Loucy (cell line): ENCODE measurements around the gene PSME2.
A peak's percentile ranks its signal among the peaks of the same experiment; 100 is the strongest.

Experiments
- H2AFZ ChIP-seq: fragments of 200-600 bp; sonication (generic); 2 replicates; pipeline ENCODE4 v1.6.0; 2016; ENCODE audit warnings: antibody characterized with exemption, mild to moderate bottlenecking, low read length, moderate library complexity
- H3F3A ChIP-seq: fragments of 200-600 bp; 2 replicates; pipeline ENCODE4 v1.6.0; 2016; ENCODE audit warnings: antibody characterized with exemption, low read depth, mild to moderate bottlenecking
- H3K27me3 ChIP-seq: fragments of 200-600 bp; sonication (generic); 2 replicates; pipeline ENCODE4 v1.6.1; 2014; ENCODE audit warnings: low read length, mild to moderate bottlenecking; ENCODE audit not compliant: insufficient read depth, poor library complexity, severe bottlenecking
- H3K36me3 ChIP-seq: fragments of 200-600 bp; sonication (generic); 2 replicates; pipeline ENCODE4 v1.6.1; 2016; ENCODE audit warnings: low read length; ENCODE audit not compliant: insufficient read depth
- H3K4me1 ChIP-seq: fragments of 200-600 bp; sonication (generic); 2 replicates; pipeline ENCODE4 v1.5.1; 2014; ENCODE audit warnings: low read length, mild to moderate bottlenecking; ENCODE audit not compliant: insufficient read depth, poor library complexity, severe bottlenecking
- H3K4me2 ChIP-seq: fragments of 200-600 bp; sonication (generic); 2 replicates; pipeline ENCODE4 v1.6.0; 2014; ENCODE audit warnings: antibody characterized with exemption, low read length, low read depth, mild to moderate bottlenecking; ENCODE audit not compliant: poor library complexity, severe bottlenecking
- H3K4me3 ChIP-seq: fragments of 200-600 bp; sonication (generic); 2 replicates; pipeline ENCODE4 v1.5.1; 2014; ENCODE audit warnings: low read length, mild to moderate bottlenecking, mixed read lengths; ENCODE audit not compliant: poor library complexity, severe bottlenecking
- H3K79me2 ChIP-seq: fragments of 200-600 bp; sonication (generic); 2 replicates; pipeline ENCODE4 v1.6.1; 2014; ENCODE audit warnings: low read length; ENCODE audit not compliant: insufficient read depth
- H3K9ac ChIP-seq: fragments of 200-600 bp; sonication (generic); 2 replicates; pipeline ENCODE4 v1.6.0; 2014; ENCODE audit warnings: mild to moderate bottlenecking, low read depth, low read length, moderate library complexity; ENCODE audit not compliant: poor library complexity, severe bottlenecking
- H3K9me2 ChIP-seq: fragments of 200-600 bp; sonication (generic); replicated peaks from 2 replicates; pipeline ENCODE4 v1.6.1; 2016; ENCODE audit warnings: low read depth, low read length, mixed read lengths
- H3K9me3 ChIP-seq: fragments of 200-600 bp; sonication (generic); 2 replicates; pipeline ENCODE4 v1.6.1; 2014; ENCODE audit warnings: mild to moderate bottlenecking, antibody characterized with exemption, low read length, low read depth; ENCODE audit not compliant: insufficient read depth
- H4K20me1 ChIP-seq: fragments of 200-600 bp; sonication (generic); 2 replicates; pipeline ENCODE4 v1.6.0; 2014; ENCODE audit warnings: antibody characterized with exemption, low read length, mild to moderate bottlenecking; ENCODE audit not compliant: insufficient read depth, poor library complexity, severe bottlenecking
- CTCF ChIP-seq: fragments of 200-600 bp; sonication (generic); conservative IDR thresholded peaks from 2 replicates; pipeline ENCODE4 v1.5.1; 2014; ENCODE audit warnings: mild to moderate bottlenecking, antibody characterized with exemption, low read length
- EZH2phosphoT487 ChIP-seq: fragments of 200-600 bp; IDR thresholded peaks from 2 replicates; pipeline ENCODE4 v1.6.1; 2018; ENCODE audit warnings: antibody characterized with exemption, mild to moderate bottlenecking, moderate library complexity, borderline replicate concordance

Gene PSME2

GRCh38 chr14:24160850-24161804 lies 14.7 kb upstream of the PSME2 start, which contains the start of gene IRF9:
IRF9 (plus strand) TSS chr14:24161265; CDS start chr14:24162145, 880 bp downstream.
- peak within 1 kb of the TSS; percentile 44; the same call in 1 of the 2 replicates for H2AFZ ChIP-seq

GRCh38 chr14:24160499-24160849 lies 14.1 kb upstream of the PSME2 start:
- no peaks in the 10 kb centered on the region for H3K27me3 ChIP-seq
- no peaks in the 10 kb centered on the region for H3K9me3 ChIP-seq
- no peaks in the 10 kb centered on the region for H3K9me2 ChIP-seq
- no peak overlapping the region for H3K9ac ChIP-seq
- TF ChIP-seq CTCF, result no peak
- no peak for TF ChIP-seq EZH2phosphoT487
- H3K4me2 ChIP-seq, result no peak overlapping the region
- no peak overlapping the region for H2AFZ ChIP-seq
- no peaks in the 10 kb centered on the region; the same call in 1 of the 2 replicates for H3F3A ChIP-seq
- H4K20me1 ChIP-seq, result no peaks in the 10 kb centered on the region
- H3K4me1 ChIP-seq, result peaks cover 13% of the 10 kb centered on the region
- H3K4me3 ChIP-seq, result no peak overlapping the region
- peaks cover 33% of the 10 kb centered on the region; the same call in 1 of the 2 replicates for H3K36me3 ChIP-seq
- H3K79me2 ChIP-seq, result peaks cover 9% of the 10 kb centered on the region; the same call in 1 of the 2 replicates

More at GRCh38 chr14:24160850-24161804, 14.7 kb upstream of the PSME2 start, which contains the start of gene IRF9:
- no peaks in the 10 kb centered on the region for H4K20me1 ChIP-seq
- peaks cover 28% of the 10 kb centered on the region; the same call in 1 of the 2 replicates for H3K36me3 ChIP-seq
- H3K9ac ChIP-seq, result peak within 1 kb of the TSS; percentile 73
- H3K9me2 ChIP-seq, result no peaks in the 10 kb centered on the region
- TF ChIP-seq EZH2phosphoT487 (no peak), CTCF (peak; percentile 95)
- H3K4me1 ChIP-seq, result peaks cover 13% of the 10 kb centered on the region
- no peaks in the 10 kb centered on the region for H3K27me3 ChIP-seq
- H3K4me2 ChIP-seq, result peak within 1 kb of the TSS; percentile 84
- no peaks in the 10 kb centered on the region for H3K9me3 ChIP-seq
- no peaks in the 10 kb centered on the region; the same call in 1 of the 2 replicates for H3F3A ChIP-seq
- H3K79me2 ChIP-seq, result peaks cover 9% of the 10 kb centered on the region; the same call in 1 of the 2 replicates
- H3K4me3 ChIP-seq, result peak within 1 kb of the TSS; percentile 82

GRCh38 chr14:24159777-24160498 lies 13.5 kb upstream of the PSME2 start:
- Histone ChIP-seq H3K36me3 (peaks cover 33% of the 10 kb centered on the region; the same call in 1 of the 2 replicates), H3K9ac (no peak overlapping the region), H2AFZ (no peak overlapping the region), H3K9me2 (no peaks in the 10 kb centered on the region), H3K79me2 (peaks cover 9% of the 10 kb centered on the region; the same call in 1 of the 2 replicates), H3F3A (no peaks in the 10 kb centered on the region; the same call in 1 of the 2 replicates), H3K4me2 (no peak overlapping the region), H3K4me1 (peaks cover 13% of the 10 kb centered on the region), H4K20me1 (no peaks in the 10 kb centered on the region), H3K4me3 (no peak overlapping the region), H3K9me3 (no peaks in the 10 kb centered on the region), H3K27me3 (no peaks in the 10 kb centered on the region)
- no peak for TF ChIP-seq EZH2phosphoT487
- no peak for TF ChIP-seq CTCF
